ENCODE measurements around the gene NAT14.

GRCh38 chr19:55455576-55456235 lies 29.3 kb upstream of the NAT14 start:
- TF ChIP-seq POLR2A (IDR thresholded peaks at IDR 0.05; ENCODE audit: low read length) (no peak), GATA1 (IDR thresholded peaks at IDR 0.05; ENCODE audit: low read depth, low read length) (no peak)
